ENCODE results near the gene STRIP1. TPM values are rescaled to one million over a fixed set of nuclear protein-coding genes. Genes with fewer than 3 reads are reported as not detected.
A peak's percentile ranks its signal among the peaks of the same experiment; 100 is the strongest.

Gene STRIP1
- total and polyA plus RNA-seq, 10 of the 15 experiments (the other 5 are each of a cell fraction or from before 2014, with no cell fraction given): 6.3 to 26.6 (median 18.0) TPM

DNA sequence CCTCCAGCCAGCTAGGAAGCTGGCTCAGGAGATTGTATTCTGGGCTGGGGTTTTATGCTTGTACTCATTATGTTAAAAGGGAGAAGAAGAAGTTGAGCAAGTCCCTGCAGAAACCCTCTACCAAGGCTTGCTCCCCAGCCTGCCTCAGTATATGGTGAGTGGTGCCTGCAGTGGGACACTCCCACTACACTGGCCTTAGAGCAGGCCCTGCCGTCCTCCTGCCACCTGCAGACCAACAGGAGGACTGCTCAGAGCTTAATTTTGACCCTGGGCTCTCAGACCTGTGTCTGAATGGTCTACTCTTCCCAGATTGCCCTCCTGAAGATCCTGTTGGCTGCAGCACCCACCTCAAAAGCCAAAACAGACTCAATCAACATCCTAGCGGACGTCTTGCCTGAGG lies 13.0 kb downstream of the STRIP1 start:
- Histone ChIP-seq H3K4me3 (no peak overlapping the region), H3K27me3 (replicated peaks in 1 of 2; ENCODE audit: control insufficient read depth in 2 of 2, insufficient read depth in 2 of 2, low read length in 1 of 2) (no peaks in the 10 kb centered on the region), H3K4me2 (ENCODE audit: control insufficient read depth, insufficient read depth) (no peak overlapping the region), H3K36me3 (ENCODE audit: control insufficient read depth in 2 of 2, insufficient read depth in 2 of 2, low read length in 1 of 2) (peaks cover 25 to 29% of the 10 kb centered on the region in 2 experiments), H3K79me2 (ENCODE audit: control insufficient read depth, insufficient read depth, low read length) (no peaks in the 10 kb centered on the region), H3K9me3 (replicated peaks; ENCODE audit: control insufficient read depth, insufficient read depth, low read length) (no peaks in the 10 kb centered on the region), H3K27ac (ENCODE audit: control insufficient read depth, insufficient read depth) (no peak overlapping the region), H2AFZ (ENCODE audit: control insufficient read depth, low read depth, low read length) (no peak overlapping the region), H3K4me1 (ENCODE audit: control insufficient read depth, insufficient read depth, low read length) (no peaks in the 10 kb centered on the region), H4K20me1 (ENCODE audit: control insufficient read depth, insufficient read depth) (no peaks in the 10 kb centered on the region), H3K9ac (ENCODE audit: control insufficient read depth, insufficient read depth, low read length) (no peak overlapping the region)
- no TSS peak for BruUV-seq (replicated peaks)
- DNase-seq (ENCODE audit: low read depth, low spot score) (no peak), FAIRE-seq (no peak), ATAC-seq (peak; percentile 46)
- no peak for TF ChIP-seq ZNF274 (IDR thresholded peaks at IDR 0.05; ENCODE audit: insufficient read depth, insufficient read length)
- no peak for TF ChIP-seq RELA (IDR thresholded peaks at IDR 0.05; ENCODE audit: borderline replicate concordance, partially characterized antibody)
- TF ChIP-seq SP1 (IDR thresholded peaks at IDR 0.05; ENCODE audit: low read depth, low read length): no peak
- TF ChIP-seq HDAC6 (IDR thresholded peaks at IDR 0.05; ENCODE audit: unreplicated experiment): no peak
- TF ChIP-seq SREBF2 (IDR thresholded peaks at IDR 0.05; ENCODE audit: low read length): no peak
- no peak for TF ChIP-seq YBX1 (IDR thresholded peaks at IDR 0.05)
- TF ChIP-seq, protein P1, sequence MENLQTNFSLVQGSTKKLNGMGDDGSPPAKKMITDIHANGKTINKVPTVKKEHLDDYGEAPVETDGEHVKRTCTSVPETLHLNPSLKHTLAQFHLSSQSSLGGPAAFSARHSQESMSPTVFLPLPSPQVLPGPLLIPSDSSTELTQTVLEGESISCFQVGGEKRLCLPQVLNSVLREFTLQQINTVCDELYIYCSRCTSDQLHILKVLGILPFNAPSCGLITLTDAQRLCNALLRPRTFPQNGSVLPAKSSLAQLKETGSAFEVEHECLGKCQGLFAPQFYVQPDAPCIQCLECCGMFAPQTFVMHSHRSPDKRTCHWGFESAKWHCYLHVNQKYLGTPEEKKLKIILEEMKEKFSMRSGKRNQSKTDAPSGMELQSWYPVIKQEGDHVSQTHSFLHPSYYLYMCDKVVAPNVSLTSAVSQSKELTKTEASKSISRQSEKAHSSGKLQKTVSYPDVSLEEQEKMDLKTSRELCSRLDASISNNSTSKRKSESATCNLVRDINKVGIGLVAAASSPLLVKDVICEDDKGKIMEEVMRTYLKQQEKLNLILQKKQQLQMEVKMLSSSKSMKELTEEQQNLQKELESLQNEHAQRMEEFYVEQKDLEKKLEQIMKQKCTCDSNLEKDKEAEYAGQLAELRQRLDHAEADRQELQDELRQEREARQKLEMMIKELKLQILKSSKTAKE (IDR thresholded peaks at IDR 0.05; ENCODE audit: low read depth, poor library complexity, severe bottlenecking): no peak
- TF ChIP-seq TARDBP (IDR thresholded peaks at IDR 0.05; ENCODE audit: borderline replicate concordance): no peak
- intact Hi-C loops (cut with micrococcal nuclease; ENCODE audit: unreplicated experiment) (no loop called here), in situ Hi-C loops (cut with MboI) (no loop called here)
- 69% methylated on average over 3 of the region's 3 CpGs for WGBS (ENCODE audit: insufficient coverage, insufficient replicate concordance, low lambda C conversion rate, missing lambda C conversion rate)
- CTCF ChIA-PET: interaction anchor here (0.7 to 1.1 kb wide), 2 partner anchors 13 to 63 kb away, joined by 3 to 5 read pairs; partner anchors contain the start of gene AHCYL1
- SMC1A ChIA-PET (ENCODE audit: uncharacterized antibody, unreplicated experiment): interaction anchor here (1.2 kb wide), 1 partner anchor 18 kb away, joined by 4 read pairs; no protein-coding TSS in a partner anchor
- RAD21 ChIA-PET (ENCODE audit: unreplicated experiment): no interaction called here
- POLR2A ChIA-PET: no interaction called here
